GM23338 (cell line): ENCODE data around the gene ADA. TPM values are rescaled to one million over a fixed set of nuclear protein-coding genes. Genes with fewer than 3 reads are reported as not detected.
"Not testable (repeated sequence)": the region's sequence is repeated elsewhere in the genome, so short reads cannot be mapped to it uniquely, and the experiment has no call there.

Source experiments
- ATAC-seq: fragments of 200-7000 bp; cut with Tn5 transposase; 3 replicates; pipeline ENCODE4 v1.9.1; 2020
- DNase-seq: peaks from one replicate; pipeline ENCODE4 v3.0.0-alpha.2; 2015; ENCODE audit warnings: low spot score
- H2AFZ ChIP-seq: fragments of 200-600 bp; sonication (generic); 2 replicates; pipeline ENCODE4 v1.8.0; 2016; ENCODE audit warnings: antibody characterized with exemption, mild to moderate bottlenecking, moderate library complexity
- H3F3A ChIP-seq: fragments of 200-600 bp; sonication (generic); replicated peaks from 2 replicates; pipeline ENCODE4 v1.8.0; 2017; ENCODE audit warnings: antibody characterized with exemption, mixed run types, low read depth
- H3K27ac ChIP-seq: fragments of 200-600 bp; sonication (generic); 2 replicates; pipeline ENCODE4 v1.6.1; 2016; ENCODE audit warnings: low read depth
- H3K27me3 ChIP-seq: fragments of 200-600 bp; sonication (generic); 2 replicates; pipeline ENCODE4 v1.8.0; 2016; ENCODE audit warnings: mild to moderate bottlenecking, mixed run types, moderate library complexity; ENCODE audit not compliant: insufficient read depth
- H3K36me3 ChIP-seq: fragments of 200-600 bp; sonication (generic); 2 replicates; pipeline ENCODE4 v1.8.0; 2016; ENCODE audit warnings: mild to moderate bottlenecking; ENCODE audit not compliant: insufficient read depth
- H3K4me1 ChIP-seq: fragments of 200-600 bp; sonication (generic); 2 replicates; pipeline ENCODE4 v1.8.0; 2016; ENCODE audit warnings: mild to moderate bottlenecking, moderate library complexity; ENCODE audit not compliant: insufficient read depth
- H3K4me2 ChIP-seq: fragments of 200-600 bp; sonication (generic); 2 replicates; pipeline ENCODE4 v1.7.1; 2017; ENCODE audit warnings: mixed run types
- H3K4me3 ChIP-seq: fragments of 200-600 bp; sonication (generic); 2 replicates; pipeline ENCODE4 v1.6.1; 2016; ENCODE audit warnings: mixed run types
- H3K79me2 ChIP-seq: fragments of 200-600 bp; sonication (generic); replicated peaks from 2 replicates; pipeline ENCODE4 v1.8.0; 2017; ENCODE audit warnings: mild to moderate bottlenecking; ENCODE audit not compliant: insufficient read depth
- H3K9me2 ChIP-seq: fragments of 200-600 bp; sonication (generic); 2 replicates; pipeline ENCODE4 v1.8.0; 2017; ENCODE audit not compliant: insufficient read depth
- H4K20me1 ChIP-seq: fragments of 200-600 bp; sonication (generic); replicated peaks from 2 replicates; pipeline ENCODE4 v1.8.0; 2017; ENCODE audit warnings: mild to moderate bottlenecking; ENCODE audit not compliant: insufficient read depth
- H3K27ac Mint-ChIP-seq: 2 replicates; pipeline ENCODE4 v1.8.0; 2020; ENCODE audit warnings: inconsistent platforms, mild to moderate bottlenecking, moderate library complexity, mixed read lengths
- H3K27me3 Mint-ChIP-seq: 3 replicates; pipeline ENCODE4 v1.8.0; 2022; ENCODE audit warnings: low read depth, mild to moderate bottlenecking, moderate library complexity, mixed read lengths, inconsistent platforms; ENCODE audit not compliant: insufficient read depth, poor library complexity
- H3K36me3 Mint-ChIP-seq: 3 replicates; pipeline ENCODE4 v1.8.0; 2021; ENCODE audit warnings: low read depth, mild to moderate bottlenecking, inconsistent platforms, moderate library complexity, mixed read lengths
- H3K4me1 Mint-ChIP-seq: 3 replicates; pipeline ENCODE4 v1.8.0; 2020; ENCODE audit warnings: mild to moderate bottlenecking, inconsistent platforms, mixed read lengths
- H3K4me3 Mint-ChIP-seq: 3 replicates; pipeline ENCODE4 v1.8.0; 2021; ENCODE audit warnings: moderate library complexity, mild to moderate bottlenecking, inconsistent platforms, mixed read lengths
- H3K9me3 Mint-ChIP-seq: 3 replicates; pipeline ENCODE4 v1.8.0; 2020; ENCODE audit warnings: moderate library complexity, mild to moderate bottlenecking, inconsistent platforms, mixed read lengths
- CREB1 ChIP-seq: fragments of 250-450 bp; sonication (Bioruptor Pico); IDR thresholded peaks from 2 replicates; pipeline ENCODE4 v1.5.0; 2020; ENCODE audit warnings: low read depth, mild to moderate bottlenecking, moderate library complexity
- JUNB ChIP-seq: IDR thresholded peaks from one replicate; pipeline ENCODE4 v1.6.1; 2016; ENCODE audit warnings: antibody characterized with exemption; ENCODE audit not compliant: unreplicated experiment
- NANOG ChIP-seq: IDR thresholded peaks from 2 replicates; pipeline ENCODE4 v1.6.1; 2016; ENCODE audit warnings: antibody characterized with exemption, borderline replicate concordance
- ZNF331 ChIP-seq: fragments of 250-450 bp; sonication (Bioruptor Pico); IDR thresholded peaks from 2 replicates; pipeline ENCODE4 v1.5.0; 2020; ENCODE audit warnings: low read depth, mild to moderate bottlenecking, moderate library complexity
- ZNF462 ChIP-seq: fragments of 250-450 bp; sonication (Bioruptor Pico); IDR thresholded peaks from 2 replicates; pipeline ENCODE4 v1.5.0; 2020; ENCODE audit warnings: mild to moderate bottlenecking, moderate library complexity
- polyA plus RNA-seq: library from polyadenylated mRNA; unstranded; fragments of >200 nt; fragmentation: Nextera tagmentation; extraction: Ambion mirVana; gene quantifications from 2 replicates; pipeline ENCODE4 v1.2.1, GENCODE V29; 2016
- total RNA-seq: library from RNA; depleted of rRNA; stranded (reverse); fragments of >200 nt; shearing (Covaris generic); gene quantifications from 2 replicates; pipeline ENCODE4 v1.2.3, GENCODE V29; 2014
- TF ChIP-seq, protein P1 (sequence below), 2 experiments: fragments of 200-600 bp in 1 of 2; sonication (generic) in 1 of 2; conservative IDR thresholded peaks; 2 replicates each; pipeline versions ENCODE4 v1.5.1 to v1.6.1; 2016 to 2017; ENCODE audit warnings: antibody characterized with exemption in 2 of 2, low read depth in 2 of 2, mild to moderate bottlenecking in 2 of 2, moderate library complexity in 1 of 2

The ADA gene
- total and polyA plus RNA-seq, 2 experiments from 2014 or later = 15.8 to 16.2 TPM

GRCh38 chr20:44700306-44700705, 48.8 kb upstream of the ADA start (continued):
- TF ChIP-seq CREB1 (CRISPR knock-in tag) (no peak), NANOG (no peak), JUNB (no peak), ZNF331 (CRISPR knock-in tag) (no peak)

- Mint-ChIP-seq H3K4me1 (peaks cover 18% of the 10 kb centered on the region), H3K4me3 (no peak overlapping the region), H3K36me3 (no peaks in the 10 kb centered on the region), H3K27me3 (peaks cover 2% of the 10 kb centered on the region), H3K27ac (no peak overlapping the region), H3K9me3 (no peaks in the 10 kb centered on the region)
- no peak for DNase-seq
- Histone ChIP-seq H3K4me3 (no peak overlapping the region), H3K27me3 (no peaks in the 10 kb centered on the region), H3K4me2 (no peak overlapping the region), H3K4me1 (peaks cover 20% of the 10 kb centered on the region), H3K79me2 (no peaks in the 10 kb centered on the region), H2AFZ (no peak overlapping the region), H3K27ac (no peak overlapping the region), H3F3A (no peaks in the 10 kb centered on the region), H3K36me3 (no peaks in the 10 kb centered on the region), H4K20me1 (no peaks in the 10 kb centered on the region), H3K9me2 (no peaks in the 10 kb centered on the region)
- TF ChIP-seq ZNF462 (CRISPR knock-in tag) = no peak
- TF ChIP-seq, protein P1, sequence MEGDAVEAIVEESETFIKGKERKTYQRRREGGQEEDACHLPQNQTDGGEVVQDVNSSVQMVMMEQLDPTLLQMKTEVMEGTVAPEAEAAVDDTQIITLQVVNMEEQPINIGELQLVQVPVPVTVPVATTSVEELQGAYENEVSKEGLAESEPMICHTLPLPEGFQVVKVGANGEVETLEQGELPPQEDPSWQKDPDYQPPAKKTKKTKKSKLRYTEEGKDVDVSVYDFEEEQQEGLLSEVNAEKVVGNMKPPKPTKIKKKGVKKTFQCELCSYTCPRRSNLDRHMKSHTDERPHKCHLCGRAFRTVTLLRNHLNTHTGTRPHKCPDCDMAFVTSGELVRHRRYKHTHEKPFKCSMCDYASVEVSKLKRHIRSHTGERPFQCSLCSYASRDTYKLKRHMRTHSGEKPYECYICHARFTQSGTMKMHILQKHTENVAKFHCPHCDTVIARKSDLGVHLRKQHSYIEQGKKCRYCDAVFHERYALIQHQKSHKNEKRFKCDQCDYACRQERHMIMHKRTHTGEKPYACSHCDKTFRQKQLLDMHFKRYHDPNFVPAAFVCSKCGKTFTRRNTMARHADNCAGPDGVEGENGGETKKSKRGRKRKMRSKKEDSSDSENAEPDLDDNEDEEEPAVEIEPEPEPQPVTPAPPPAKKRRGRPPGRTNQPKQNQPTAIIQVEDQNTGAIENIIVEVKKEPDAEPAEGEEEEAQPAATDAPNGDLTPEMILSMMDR (conservative IDR thresholded peaks at IDR 0.05; ENCODE audit: low read depth in 2 of 2) = no peak
- no peak for ATAC-seq
Observed at GRCh38 chr20:44698351-44698750, 46.9 kb upstream of the ADA start.

DNA sequence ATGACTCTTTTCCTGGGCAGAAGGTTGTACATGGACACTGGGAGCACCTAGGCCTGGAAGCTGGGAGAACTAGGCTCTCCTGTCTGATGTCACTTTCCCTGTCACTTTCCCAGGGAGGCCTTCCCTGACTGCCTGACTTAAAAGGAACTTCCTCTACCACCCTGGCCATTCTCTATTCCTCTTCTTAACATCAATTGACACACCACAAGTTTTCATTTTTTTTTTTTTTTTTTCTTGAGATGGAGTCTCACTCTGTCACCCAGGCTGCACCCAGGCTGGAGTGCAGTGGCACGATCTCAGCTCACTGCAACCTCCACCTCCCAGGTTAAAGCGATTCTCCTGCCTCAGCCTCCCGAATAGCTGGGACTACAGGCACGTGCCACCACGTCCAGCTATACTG, 45.5 kb upstream of the ADA start:
- H3K27ac Mint-ChIP-seq, H3K27me3 Mint-ChIP-seq, ATAC-seq, H3K27ac ChIP-seq, H3K4me3 ChIP-seq, H2AFZ ChIP-seq, H3K9me2 ChIP-seq, H3K4me3 Mint-ChIP-seq, H3K36me3 Mint-ChIP-seq, H3K79me2 ChIP-seq, H3K27me3 ChIP-seq, DNase-seq, H3K4me2 ChIP-seq, H3F3A ChIP-seq, H3K9me3 Mint-ChIP-seq, H4K20me1 ChIP-seq, H3K36me3 ChIP-seq: not testable (repeated sequence)
- H3K4me1 ChIP-seq = peaks cover 20% of the 10 kb centered on the region
- H3K4me1 Mint-ChIP-seq = peaks cover 18% of the 10 kb centered on the region
